DND-41 (cell line): ENCODE measurements around the gene DYRK1B.

ENCODE experiments used
- CTCF ChIP-seq: IDR thresholded peaks from 2 replicates; pipeline ENCODE4 v1.5.1; 2012; ENCODE audit warnings: borderline replicate concordance, low read length, moderate library complexity, mild to moderate bottlenecking; ENCODE audit not compliant: poor library complexity, severe bottlenecking; ENCODE audit errors: extremely low read depth
- EZH2 ChIP-seq: IDR thresholded peaks from 3 replicates; pipeline ENCODE4 v1.6.1; 2012; ENCODE audit warnings: borderline replicate concordance, low read depth, mild to moderate bottlenecking, moderate library complexity, low read length, inconsistent platforms; ENCODE audit not compliant: severe bottlenecking

GRCh38 chr19:39843919-39844793 lies 10.2 kb upstream of the DYRK1B start:
- peak; percentile 85 for TF ChIP-seq CTCF
- TF ChIP-seq EZH2, result no peak
